Measurements from ENCODE around the gene LRRK2.
"Not testable (repeated sequence)": the region's sequence is repeated elsewhere in the genome, so short reads cannot be mapped to it uniquely, and the experiment has no call there.

Gene LRRK2

GRCh38 chr12:40315375-40315774 is 90.6 kb downstream of the LRRK2 start:
- no peak for DNase-seq (ENCODE audit: low spot score)

GRCh38 chr12:40324261-40324660 is 99.5 kb downstream of the LRRK2 start:
- no peak for DNase-seq (ENCODE audit: low spot score)

DNA sequence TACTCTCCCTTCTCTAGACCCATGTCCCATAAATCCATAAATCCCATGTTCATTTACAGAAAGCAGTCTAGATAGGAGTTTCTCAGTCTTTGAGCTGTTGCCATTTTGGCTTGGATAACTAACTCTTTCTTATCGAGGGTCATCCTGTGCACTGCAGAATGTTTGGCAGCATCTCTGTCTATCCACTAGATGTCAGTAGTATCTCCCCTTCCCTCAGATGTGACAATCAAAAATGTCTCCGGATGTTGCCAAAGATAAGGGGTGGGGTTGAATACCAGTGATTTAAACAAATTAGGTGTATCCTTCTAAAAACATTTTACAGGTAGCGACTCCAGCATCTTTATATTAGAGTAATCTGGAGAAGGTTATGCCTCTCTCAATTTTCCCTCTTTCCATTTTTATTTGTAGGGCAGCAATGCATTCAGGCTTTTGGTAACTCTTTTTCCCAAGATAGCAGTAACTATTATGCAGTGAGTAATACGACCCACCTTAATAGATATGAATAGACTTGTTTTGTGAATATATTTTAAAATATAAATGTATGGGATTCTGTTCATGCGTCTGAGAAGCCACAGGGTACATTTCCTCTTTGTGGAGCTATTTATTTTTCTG is 100.7 kb downstream of the LRRK2 start:
- peak; percentile 65 for DNase-seq (ENCODE audit: low spot score)

DNA sequence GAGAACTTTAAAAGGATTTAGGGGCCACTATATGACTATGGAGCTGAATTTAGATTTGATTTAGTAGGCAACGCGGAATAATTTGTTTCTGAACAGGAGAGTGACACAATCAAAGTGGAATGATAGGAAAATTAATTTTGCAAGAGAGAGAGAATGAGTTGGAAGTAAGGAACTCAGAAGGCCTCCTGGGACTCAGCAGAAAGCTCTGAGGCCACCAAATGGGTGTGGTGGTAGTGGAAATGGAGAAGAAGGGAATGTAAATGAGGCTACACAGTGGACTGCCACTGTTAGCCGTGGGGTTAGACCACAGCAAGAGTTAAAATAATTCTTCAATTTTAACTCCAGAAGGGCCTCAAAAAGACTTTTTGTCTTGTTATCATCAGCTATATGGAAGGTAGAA is 102.7 kb downstream of the LRRK2 start:
- no peak for DNase-seq (ENCODE audit: low spot score)

DNA sequence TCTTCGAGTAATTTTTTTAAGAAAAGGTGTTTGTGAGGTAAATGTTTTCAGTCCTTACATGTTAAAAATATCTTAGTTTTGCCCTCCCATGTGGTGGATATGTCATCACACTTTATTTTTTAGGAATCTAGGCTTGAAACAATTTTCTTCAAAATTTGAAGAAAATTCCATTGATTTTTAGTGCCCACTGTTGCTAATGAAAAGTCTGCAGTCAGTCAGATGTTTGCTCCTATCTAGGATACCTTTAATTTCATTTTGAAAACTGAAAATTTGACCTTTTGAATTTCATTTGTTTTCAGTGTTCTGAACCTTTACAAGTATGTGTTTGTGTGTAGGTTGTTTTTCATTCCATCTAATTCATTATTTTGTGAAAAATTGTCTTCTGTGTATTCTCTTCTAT is 105.4 kb downstream of the LRRK2 start:
- DNase-seq (ENCODE audit: low spot score), result no peak

- DNase-seq (ENCODE audit: low spot score), result no peak
Measured at GRCh38 chr12:40331886-40332285, 107.1 kb downstream of the LRRK2 start.

DNA sequence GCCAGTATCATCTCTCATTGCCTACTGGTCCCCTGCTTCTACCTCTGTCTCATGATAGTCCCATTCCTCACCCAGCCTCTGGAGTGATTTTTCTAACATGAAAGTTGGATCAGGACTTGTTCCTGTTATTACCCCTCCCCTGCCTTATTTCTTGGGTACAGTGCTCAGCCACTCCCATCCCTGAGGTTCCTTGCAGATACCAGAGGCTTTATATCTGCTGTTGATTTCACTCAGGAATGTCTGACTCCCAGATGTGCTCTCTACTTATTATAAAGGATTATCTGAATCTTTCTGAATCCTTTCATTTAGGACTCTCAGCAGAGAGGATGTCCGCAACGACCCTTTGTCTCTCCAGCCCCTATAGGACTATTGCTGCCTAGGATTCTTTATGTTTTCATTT is 111.2 kb downstream of the LRRK2 start:
- no peak for DNase-seq (ENCODE audit: low spot score)

DNA sequence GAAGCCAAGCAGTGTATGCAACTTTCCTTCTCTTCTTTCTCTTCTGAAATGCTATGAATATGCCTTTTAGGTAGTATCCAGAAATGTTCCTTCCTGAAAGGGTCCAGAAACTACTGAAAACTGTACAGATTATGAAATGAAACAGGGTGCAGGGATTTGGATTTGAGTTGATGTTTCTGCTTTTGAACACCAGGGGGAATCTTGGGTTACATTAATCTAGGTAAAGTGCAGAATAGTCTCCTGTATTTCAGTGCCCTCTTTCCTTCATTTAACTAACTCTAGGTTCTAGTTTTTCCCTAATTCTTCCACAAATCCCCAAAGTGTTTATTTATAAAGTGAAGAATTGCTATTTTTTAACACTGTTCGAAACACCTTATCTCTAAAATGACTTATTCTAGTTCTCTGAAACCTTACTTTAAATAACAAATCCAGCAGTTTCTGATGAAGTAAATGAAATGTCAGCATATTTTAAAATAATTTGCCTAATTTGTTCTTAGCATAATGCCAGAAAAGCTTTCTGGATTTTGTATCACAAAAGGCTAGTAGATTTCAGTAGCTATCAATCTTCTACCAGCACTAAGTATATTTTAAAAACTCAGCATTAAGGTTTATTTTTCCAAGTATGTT is 111.9 kb downstream of the LRRK2 start:
- peak; percentile 34 for DNase-seq (ENCODE audit: low spot score)

DNA sequence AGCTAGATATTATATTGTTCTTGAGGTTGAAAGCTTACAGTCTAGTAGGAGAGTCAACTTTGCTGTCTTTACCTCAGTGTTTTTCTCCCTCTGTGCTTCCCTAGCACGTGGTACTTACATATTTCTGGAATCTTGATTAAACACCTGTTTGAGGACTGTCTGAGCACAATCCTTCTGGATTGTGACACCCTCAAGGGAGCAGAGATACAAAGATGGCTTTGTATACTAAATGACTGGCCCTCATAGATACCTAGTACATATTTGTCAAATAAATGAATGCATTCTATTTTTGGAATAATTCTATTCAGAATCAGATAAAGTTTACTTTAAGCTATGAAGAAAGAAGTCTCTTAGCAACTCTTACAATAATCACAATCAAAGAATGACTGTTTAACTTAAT is 113.3 kb downstream of the LRRK2 start:
- no peak for DNase-seq (ENCODE audit: low spot score)

- no peak for DNase-seq (ENCODE audit: low spot score)
Measured at GRCh38 chr12:40338621-40339020, 113.8 kb downstream of the LRRK2 start.

- no peak for DNase-seq (ENCODE audit: low spot score)
Measured at GRCh38 chr12:40342010-40342409, 117.2 kb downstream of the LRRK2 start.

DNA sequence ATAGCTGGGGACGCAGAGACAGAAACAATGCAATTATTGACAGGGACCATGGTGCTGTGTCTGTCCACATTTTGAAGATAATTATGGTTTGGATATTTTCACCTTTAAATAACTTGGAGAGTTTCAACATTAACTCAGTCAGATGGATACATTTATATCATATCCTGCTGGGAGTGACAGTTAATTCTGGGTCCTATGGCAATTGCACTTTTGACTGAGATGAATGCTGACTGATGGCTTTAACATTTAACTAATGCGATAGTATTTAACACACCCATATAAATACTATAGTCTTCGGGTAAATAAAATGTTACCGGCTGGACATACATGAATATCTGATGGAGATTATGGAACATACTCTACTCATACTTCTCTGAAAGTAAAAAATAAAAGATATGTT is 118.3 kb downstream of the LRRK2 start:
- no peak for DNase-seq (ENCODE audit: low spot score)

- DNase-seq (ENCODE audit: low spot score), result no peak
Measured at GRCh38 chr12:40344312-40344711, 119.5 kb downstream of the LRRK2 start.

- DNase-seq (ENCODE audit: low spot score), result no peak
Measured at GRCh38 chr12:40351976-40352375, 127.2 kb downstream of the LRRK2 start.

DNA sequence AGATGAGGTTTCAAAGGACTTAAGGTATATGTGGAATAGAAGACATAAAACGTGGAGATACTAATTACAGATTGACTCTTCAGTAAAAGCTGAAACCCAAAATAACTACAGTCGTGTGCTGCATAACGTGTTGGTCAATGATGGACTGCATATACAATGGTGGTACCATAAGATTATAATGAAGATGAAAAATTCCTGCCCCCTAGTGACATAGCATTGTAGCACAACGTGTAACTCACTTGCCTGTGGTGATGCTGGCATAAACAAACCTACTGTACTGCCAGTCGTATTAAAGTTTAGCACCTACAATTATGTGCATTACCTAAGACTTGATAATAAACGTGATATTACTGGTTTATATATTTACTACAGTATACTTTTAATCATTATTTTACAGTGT is 150.3 kb downstream of the LRRK2 start:
- DNase-seq (ENCODE audit: low spot score), result no peak

DNA sequence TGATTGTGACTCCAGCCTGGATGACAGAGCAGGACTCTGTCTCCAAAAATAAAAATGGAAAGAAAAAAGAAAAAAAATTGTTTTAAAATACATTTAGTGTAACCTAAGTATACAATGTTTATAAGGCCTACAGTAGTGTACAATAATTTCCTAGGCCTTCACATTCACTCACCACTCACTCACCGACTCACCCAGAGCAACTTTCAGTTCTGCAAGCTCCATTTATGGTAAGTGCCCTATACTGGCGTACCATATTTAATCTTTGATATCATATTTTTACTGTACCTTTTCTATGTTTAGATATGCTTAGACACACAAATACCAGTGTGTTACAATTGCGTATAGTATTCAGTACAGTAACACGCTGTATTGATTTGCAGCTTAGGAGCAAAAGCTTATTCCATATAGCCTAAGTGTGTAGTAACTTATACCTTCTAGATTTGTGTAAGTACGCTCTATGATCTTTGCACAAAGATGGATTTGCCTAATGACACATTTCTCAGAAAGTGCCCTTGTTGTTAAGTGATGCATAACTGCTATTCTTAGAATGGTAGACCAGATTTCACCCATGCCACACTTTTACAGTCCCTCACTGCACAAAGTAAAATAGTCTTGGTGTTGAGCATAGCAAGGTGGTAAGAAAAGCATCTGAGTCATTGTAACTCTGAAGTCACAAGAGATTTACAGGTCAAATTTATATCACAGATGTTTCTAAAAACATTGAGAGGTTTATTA is 151.9 kb downstream of the LRRK2 start:
- DNase-seq (ENCODE audit: low spot score), result no peak

GRCh38 chr12:40378691-40379090 is 153.9 kb downstream of the LRRK2 start:
- no peak for DNase-seq (ENCODE audit: low spot score)

DNA sequence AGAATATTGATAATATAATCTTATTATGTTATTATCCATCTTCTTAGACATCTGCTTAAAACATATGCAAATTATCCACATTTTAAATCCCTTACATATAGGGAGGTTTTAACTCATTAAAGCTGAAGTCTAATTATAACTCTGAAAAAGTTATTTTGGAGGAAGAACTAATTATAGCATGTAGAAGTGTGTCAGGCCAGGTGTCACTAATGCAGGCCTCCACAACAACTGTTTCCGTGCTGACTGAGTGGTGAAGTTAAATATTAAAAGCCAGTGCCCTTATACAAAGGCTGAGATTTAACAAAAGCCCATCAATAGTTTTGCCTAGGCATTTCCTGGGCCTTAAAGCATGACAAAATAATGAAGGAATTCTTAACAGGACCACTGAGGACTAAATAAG is 157.4 kb downstream of the LRRK2 start:
- DNase-seq (ENCODE audit: low spot score), result no peak

- DNase-seq (ENCODE audit: low spot score), result not testable (repeated sequence)
Measured at GRCh38 chr12:40387279-40387678, 162.5 kb downstream of the LRRK2 start.

- no peak for DNase-seq (ENCODE audit: low spot score)
Measured at GRCh38 chr12:40390980-40391379, 166.2 kb downstream of the LRRK2 start.

- no peak for DNase-seq (ENCODE audit: low spot score)
Measured at GRCh38 chr12:40393026-40393425, 168.2 kb downstream of the LRRK2 start.

- DNase-seq (ENCODE audit: low spot score), result no peak
Measured at GRCh38 chr12:40399656-40400055, 174.9 kb downstream of the LRRK2 start.

- no peak for DNase-seq (ENCODE audit: low spot score)
Measured at GRCh38 chr12:40405419-40405818, 180.6 kb downstream of the LRRK2 start.

Measured in LoVo (cell line).